Mucosa of gallbladder (tissue), 1 donor: Measurements from ENCODE around the gene NDE1. TPM values are rescaled to one million over a fixed set of nuclear protein-coding genes. Genes with fewer than 3 reads are reported as not detected.
A peak's percentile ranks its signal among the peaks of the same experiment; 100 is the strongest.
"Not testable (repeated sequence)": the region's sequence is repeated elsewhere in the genome, so short reads cannot be mapped to it uniquely, and the experiment has no call there.

Experiments
- DNase-seq: peaks from one replicate; pipeline ENCODE4 v3.0.0-alpha.2; 2020; ENCODE audit warnings: low spot score
- total RNA-seq: library from RNA; stranded (reverse); gene quantifications from one replicate; pipeline ENCODE4 v1.2.1, GENCODE V29; 2021
- donor health status: DM: no; HTN: no; CAD: no.

Gene NDE1
- total RNA-seq, 1 donor from 2014 or later = 30.0 TPM

DNA sequence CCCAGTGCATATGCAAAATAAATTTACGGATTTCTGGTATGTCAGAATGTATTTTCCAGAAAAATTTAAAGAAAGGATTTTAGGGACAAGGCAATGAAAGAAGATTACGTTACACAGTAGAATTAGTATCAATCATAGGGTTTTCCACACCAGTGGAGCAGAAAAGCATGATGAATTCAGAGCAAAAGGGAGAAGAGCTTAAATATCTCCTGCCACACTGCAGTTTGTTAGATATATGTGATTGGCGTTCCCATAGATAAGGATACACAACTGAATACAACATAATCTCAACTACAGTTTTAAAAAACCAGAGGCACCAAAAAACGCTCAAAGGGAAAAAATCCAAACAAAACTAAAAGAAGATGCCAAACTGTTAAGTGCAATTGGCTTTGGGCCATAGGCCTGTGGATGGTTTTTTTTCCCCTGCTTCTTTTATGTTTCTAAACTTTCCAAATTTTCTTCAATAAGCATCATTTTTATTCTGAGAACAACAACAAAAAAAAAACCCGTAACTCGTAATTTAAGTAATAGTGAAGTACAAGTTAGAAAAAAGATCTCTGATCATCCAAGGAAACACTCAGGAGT, 29.3 kb upstream of the NDE1 start:
- DNase-seq = no peak

DNA sequence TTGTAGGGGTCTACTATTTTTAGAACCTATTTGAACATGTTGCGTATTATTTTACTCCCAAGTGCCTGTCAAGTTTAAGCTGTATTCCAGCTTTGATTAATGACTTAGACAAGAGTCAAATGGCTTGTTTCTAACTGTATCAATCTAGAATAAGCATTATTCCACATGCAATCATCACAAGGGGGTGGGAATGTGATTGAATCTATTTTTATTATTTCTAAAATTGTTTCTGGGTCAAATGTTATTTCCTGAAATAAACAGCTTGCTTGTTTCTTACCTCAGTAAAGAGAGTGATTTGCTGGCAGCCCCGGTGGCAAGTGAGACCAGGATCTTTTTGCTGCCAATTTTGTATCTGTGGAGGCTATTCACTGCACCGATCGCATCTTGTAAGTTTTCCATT, 28.6 kb upstream of the NDE1 start:
- no peak for DNase-seq

DNA sequence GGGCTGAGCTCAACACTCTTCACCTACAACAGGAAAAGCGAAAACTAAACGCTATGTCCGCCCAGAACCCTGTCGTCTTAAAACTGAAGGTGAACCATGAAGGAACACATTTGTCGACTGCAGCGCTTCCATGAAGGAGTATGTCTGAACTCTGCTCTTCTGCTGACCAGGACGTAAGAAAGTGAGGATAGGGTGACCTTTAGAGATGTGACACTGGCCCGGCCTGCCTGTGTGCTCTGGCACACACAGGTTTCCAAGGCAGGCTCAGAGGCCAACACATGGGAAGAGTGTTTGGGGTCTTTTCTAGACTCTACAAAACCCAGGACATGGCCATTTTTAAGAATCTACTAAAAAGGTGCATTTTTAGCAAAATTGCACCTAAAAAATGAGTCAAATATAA, 28.2 kb upstream of the NDE1 start:
- DNase-seq = no peak

DNA sequence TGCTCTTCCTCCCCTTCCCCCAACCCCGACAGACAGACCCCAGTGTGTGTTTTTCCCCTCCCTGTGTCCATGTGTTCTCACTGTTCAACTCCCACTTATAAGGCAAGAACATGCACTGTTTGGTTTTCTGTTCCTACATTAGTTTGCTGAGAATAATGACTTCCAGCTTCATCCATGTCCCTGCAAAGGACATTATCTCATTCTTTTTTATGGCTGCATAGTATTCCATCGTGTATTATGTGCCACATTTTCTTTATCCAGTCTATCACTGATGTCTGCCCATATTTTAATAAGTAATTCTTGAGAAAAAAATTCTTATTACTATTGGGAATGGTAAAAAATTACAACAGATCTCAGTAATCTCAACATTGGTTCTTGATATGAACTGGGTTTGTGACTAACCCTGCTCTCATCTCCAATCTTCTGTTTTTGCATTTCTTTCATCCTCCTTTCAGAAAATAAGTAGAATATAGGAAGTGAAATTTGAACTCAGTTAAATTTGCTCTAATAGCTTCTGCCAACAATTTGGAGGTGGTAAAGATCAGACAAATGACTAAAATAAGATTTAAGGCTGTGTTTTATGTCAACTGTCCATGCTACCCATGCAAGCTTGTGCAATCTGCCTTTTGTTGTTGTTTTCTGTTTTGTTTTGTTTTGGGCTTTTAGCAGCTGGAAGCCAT, 18.2 kb upstream of the NDE1 start:
- no peak for DNase-seq

DNA sequence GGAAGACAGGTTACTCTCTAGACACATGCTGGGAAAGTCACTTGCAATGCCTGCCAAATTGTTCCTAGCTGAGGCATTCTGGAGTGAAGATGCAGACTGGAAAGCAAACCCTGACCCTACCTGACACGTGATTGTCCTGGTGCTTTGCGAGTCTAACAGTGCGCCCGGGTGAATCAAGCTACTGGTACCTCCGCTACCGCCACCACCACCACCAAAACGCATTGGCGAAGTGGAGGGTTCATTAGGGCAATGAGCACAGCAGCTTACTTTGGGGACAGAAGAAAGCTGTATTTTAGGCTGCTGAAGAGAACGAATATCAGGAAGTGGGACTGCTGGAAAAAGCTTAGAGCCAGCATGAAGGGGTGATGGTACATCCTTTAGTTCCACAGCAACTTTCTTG, 14.1 kb upstream of the NDE1 start:
- no peak for DNase-seq

DNA sequence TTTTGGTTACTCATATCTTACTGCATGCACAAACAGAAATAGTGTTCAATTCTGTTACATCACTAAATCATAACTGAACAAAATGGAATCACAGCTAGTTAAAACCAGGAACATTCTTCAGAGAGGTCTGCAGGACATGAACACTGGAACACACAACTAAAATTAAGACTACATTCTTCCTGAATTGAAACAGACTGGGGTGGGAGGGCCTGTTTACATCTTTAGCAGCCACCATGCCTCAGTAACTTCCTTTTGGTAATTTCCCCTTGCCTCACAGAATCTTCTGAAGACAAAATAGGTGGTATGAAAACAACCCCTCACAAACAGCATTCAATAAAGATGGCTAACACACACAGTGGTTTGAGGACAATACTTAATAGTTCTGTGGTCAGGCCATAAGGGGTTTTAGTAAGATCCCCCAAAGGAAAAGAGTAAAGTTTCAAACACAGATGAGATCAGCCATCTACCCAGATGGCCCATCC, 13.6 kb upstream of the NDE1 start:
- DNase-seq = no peak

DNA sequence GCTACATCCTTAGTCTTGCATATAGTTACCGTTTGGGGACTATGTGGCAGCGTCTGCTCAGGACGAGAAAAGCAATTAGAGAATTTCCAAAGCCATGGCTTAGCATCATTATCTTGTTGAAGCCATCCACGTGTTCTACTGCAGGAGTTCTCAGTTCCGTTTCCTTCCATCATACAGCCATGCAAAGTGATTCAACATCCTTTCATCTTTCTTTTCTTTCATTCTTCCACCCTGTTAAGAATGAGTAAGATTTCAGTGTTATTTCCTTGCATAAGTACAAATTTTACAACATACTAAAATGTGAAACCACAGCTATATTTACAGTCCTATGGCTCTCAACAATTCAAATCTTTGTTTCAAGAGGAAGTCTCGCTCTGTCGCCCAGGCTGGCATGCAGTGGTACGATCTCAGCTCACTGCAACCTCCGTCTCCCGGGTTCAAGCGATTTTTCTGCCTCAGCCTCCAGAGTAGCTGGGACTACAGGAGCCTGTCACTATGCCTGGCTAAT, 10.9 kb upstream of the NDE1 start:
- no peak for DNase-seq

DNA sequence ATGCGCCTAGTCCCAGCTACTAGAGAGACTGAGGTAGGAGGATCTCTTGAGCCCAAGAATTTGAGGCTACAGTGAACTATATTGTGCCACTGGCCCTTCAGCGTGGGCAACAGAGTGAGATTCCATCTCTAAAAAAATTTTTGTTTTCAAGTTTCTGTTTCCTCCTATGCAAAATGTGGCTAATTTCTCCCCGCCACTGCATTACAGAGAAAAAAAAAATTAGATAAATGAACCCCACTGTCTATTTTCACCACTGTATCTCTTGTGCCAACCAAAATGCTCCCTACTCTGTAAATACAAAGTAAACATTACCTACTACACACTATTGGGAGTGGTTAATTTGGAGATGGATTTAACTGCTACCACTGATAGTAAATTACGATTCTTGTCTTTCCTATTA, 9.1 kb upstream of the NDE1 start:
- no peak for DNase-seq

DNA sequence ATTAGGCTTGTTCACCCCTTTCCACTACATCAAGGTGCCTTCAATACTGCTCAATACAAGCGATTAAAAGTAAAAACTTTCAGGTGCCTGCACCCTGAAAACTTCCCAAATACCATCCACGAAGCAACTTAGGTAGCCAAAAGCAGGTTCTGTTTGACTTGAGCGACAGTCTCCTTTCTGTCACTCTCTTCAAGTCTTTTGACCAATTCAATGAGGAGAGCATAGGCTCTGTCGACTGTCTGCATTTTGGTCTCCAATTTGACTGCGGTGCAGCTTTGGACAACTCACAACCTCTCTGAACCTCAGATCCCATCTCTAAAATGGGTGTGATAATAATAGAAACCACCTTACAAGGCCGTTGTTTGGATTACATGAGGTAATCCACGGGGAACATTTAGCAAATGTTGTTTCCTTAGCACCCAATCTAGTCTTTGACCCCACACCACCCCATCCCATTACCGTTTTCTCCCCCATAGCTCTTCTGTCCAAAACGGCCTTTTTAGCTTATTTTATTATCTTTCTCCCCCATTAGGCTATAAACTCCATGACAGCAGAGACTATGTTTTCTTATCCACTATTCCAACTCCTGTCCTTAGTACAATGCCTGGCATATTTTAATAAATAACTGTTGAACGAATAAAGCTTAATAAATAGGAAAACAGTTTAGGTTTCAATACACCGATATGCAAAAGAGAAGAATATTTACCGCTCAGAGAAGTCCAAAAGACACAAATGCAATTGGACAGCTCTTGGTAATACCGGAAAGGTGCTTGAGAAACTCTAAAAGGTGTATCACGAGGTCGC, 8.1 kb upstream of the NDE1 start:
- no peak for DNase-seq

DNA sequence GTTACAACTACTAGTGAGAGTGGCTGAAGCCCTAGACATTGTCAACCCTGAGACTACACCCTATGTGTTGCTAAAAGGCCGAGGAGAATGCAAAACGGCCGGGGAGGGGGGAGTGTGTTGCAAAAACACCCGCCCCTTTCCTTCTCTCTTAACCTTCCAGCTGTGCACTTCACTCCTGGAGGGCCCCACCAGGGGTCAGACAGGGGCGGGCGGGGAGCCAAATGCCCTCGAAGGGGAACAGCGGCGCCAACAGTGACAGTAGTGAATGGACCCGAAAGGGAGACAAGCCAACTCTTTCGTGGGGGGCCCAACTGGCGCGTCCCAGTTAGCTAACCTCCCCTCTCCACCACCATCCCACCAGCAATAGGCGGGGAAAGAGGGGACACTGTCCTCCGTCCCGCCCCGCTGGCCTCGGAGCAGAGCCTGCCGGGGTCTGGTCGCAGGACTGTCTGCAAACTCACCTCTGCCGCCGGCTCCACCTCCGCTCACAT, 7.4 kb upstream of the NDE1 start:
- peak; percentile 38 for DNase-seq

DNA sequence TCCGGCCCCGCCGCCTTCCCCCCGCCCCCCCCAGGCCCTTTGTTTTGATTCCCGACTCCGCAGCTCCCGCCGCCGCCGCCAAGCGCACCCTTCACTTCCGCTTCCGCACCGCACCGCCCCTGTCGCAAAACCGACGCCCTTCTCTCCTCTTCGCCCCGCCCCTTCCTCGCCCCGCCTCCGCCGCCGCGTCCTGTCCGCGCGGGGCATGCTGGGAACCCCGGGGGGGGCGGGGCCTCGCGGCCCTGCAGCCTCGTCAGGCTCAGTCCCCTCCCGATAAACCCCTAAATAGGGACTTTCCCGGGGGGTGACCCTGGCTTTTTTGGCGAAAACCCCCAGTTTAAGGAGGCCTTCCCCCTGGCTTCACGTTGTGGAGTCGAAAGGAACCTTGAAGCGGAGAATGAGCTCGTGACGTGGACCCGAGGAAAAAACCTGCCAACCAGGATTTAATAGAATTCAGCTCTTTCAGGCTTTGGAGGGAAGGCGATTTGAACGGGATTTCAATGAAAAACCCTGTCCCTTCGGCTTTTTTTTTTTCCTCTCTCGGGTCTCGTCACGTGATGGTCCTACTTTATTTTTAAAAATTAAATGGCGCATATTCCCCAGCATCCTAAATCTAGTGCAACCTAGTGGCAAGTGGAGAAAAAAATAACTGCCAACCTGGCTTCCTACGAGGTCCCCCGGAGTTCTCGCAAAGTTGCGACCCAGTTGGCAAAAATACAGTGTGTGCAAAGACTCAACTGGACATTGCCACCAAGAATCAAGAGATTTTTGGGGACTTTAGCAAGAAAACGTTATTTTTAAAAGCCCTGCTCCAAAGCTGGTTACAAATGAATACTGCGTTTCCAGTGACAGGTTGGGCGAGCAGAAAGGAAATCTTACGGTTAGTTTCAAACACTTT, 6.7 kb upstream of the NDE1 start, which contains the start of gene MARF1:
Gene MARF1, minus strand, starts transcription at position 107 of the 898 bp plus-strand sequence. CDS start 3,921 bp downstream, outside the sequence.
- peak; percentile 98 for DNase-seq

DNA sequence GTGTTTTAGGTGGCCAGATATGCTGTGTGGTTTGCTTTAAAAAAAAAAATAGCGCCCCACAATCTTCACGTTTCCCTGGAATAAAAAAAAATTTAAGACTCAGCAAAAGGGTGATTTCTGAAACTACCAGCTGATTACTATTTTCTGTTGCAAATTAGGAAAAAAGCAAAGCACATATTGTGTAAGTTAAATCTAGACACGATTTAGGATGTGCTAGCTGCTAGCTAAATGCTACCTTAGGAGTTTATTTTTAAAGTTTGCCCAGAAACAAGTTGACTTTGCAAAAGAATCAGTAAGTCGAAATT, 6.1 kb upstream of the NDE1 start:
- no peak for DNase-seq

DNA sequence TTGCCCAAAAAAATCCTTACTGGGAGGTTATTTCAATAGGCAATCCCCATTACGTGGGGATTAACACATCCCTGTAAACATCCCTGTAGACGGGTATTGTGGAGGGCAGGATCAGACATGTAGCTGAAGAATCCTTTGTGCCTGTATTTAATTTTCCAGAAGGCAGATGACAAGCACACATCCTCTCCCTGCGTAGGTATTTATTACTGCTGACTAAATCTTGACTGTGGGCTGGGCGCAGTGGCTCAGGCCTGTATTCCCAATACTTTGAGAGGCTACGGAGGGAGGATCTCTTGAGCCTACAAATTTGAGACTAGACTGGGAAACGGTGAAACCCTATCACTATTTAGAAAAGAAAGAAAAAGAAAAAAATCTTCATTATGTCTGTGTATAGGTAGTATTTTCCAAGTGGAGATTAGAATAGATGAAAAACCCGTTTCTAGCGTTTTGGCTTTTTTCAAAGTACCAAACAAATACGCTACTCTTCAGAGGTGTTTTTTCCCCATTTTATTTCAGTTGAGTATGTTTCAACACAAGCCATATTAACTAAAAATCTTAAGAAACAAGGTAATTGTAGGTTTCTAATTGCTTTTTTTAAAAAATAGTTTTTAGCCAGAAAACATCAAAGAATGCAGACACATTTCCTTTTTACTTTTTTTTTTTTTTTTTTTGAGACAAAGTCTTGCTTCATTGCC, 5.6 kb upstream of the NDE1 start:
- DNase-seq = no peak

DNA sequence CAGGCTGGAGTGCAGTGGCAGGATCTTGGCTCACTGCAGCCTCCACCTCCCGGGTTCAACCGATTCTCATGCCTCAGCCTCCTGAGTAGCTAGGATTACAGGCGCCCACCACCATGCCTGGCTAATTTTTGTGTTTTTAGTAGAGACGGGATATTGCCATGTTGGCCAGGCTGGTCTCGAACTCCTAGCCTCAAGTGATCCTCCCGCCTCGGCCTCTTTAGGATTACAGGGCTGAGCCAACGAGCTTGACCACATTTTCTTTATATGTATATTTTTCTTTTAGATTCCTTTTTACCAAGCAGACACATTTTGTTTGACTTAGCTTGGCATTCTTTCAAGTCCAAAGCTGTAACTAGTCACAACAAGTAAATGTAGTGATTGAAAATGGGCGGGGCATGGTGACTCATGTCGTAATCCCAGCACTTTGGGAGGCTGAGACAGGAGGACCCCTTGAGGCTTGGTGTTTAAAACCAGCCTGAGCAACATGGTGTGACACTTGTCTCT, 5.0 kb upstream of the NDE1 start:
- DNase-seq = not testable (repeated sequence)

DNA sequence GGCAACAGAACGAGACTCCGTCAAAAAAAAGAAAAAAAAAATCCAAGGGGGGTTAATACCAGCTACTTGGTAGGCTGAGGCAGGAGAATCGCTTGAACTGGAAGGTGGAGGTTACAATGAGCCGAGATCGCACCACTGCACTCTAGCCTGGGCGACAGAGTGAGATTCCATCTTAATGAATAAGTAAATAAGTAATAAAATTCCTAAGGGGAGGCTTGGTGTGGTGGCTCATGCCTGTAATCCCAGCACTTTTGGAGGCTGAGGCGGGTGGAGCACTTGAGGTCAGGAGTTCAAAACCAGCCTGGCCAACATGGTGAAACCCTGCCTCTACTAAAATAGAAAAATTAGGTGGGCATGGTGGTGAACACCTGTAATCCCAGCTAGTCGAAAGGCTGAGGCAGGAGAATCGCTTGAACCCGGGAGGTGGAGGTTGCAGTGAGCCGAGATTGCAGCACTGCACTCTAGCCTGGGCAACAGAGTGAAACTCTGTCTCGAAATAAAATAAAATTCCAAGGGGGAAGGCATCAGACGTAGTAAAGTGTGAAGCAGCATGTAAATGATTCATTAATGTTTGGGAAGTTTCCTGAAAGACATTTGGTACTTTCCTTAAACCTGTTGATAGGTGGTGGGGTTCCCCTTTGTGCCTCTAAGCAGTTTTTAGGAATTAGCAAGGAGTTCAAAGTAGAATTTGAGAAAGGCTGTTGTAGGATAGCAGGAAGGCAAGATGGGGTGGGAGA, 3.3 kb upstream of the NDE1 start:
- DNase-seq = not testable (repeated sequence)

DNA sequence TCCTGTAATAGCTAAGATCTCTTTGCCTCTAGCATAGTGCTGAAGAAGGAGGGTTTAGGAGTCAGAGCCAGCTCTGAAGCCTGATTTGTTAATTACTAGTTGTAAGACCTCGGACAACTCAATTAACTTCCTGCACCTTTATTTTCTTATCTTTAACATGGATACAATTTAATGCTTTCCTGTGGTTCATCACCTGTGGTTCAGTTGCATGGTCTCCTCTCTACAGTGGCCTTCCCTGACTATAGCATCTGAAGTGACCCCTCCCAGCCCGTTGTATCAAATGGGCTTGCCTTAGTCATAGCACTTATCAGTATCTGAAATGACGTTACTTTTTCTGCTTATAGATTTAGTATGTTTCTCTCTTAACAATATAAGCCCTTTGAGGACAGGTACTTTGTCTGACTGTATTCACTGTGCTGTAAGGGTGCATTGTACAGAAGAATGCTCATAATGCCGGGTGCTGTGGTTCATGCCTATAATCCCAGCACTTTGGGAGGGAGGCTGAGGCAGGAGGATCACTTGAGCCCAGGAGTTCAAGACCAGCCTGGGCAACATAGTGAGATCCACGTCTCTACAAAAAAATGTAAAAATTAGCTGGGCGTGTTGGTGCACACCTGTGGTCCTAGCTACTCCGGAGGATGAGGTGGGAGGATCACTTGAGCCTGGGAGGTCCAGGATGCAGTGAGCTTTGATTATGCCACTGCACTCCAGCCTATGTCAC, 2.6 kb upstream of the NDE1 start:
- DNase-seq = no peak

DNA sequence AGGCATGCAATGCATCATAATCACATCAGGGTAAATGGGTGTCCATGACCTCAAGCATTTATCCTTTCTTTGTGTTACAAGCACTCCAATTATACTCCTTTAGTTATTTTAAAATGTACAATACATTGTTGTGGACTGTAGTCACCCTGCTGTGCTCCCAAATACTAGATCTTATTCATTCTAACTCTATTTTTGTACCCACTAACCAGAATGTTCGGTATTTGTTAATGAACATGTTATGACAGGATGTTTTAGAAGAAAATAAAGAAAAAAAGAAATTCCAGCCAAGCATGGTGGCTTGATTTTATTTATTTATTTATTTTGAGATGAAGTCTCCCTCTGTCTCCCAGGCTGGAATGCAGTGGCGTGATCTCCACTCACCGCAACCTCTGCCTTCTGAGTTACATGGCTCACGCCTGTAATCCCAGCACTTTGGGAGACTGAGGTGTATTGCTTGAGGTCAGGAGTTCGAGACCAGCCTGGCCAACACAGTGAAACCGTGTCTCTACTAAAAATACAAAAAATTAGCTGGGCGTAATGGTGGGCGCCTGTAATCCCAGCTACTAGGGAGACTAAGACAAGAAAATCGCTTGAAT, 1.8 kb upstream of the NDE1 start:
- DNase-seq = no peak

DNA sequence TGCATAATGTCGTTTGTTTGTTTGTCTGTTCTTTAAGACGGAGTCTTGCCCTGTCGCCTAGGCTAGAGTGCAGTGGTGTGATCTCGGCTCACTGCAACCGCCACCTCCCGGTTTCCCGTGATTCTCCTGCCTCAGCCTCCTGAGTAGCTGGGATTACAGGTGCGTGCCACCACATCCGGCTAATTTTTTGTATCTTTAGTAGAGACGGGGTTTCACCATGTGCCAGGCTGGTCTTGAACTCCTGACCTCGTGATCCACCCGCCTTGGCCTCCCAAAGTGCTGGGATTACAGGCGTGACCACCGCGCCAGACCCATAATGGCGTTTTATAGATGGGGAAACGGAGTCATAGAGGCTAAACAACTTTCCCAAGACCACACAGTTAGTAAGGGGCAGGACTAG, 734 bp upstream of the NDE1 start:
- not testable (repeated sequence) for DNase-seq

DNA sequence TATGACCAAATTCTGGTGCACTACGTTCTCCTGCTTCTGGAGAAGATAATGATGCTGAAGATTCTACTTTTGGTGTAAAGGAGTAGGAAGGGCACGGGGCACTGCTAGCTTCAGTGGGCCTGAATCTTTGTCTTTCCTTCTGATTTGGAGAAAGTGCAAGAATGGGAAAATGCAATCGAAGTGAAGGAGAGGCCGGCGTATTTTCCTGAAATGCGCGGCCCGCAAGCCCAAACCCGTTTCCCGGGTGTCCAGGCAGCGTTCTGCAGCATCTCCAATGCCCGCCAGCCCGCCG, 372 bp upstream of the NDE1 start:
- no peak for DNase-seq
